Adipose tissue (tissue), 3 donors: ENCODE data around the gene SLC34A1. TPM values are rescaled to one million over a fixed set of nuclear protein-coding genes. Genes with fewer than 3 reads are reported as not detected.
"Not testable (repeated sequence)": the region's sequence is repeated elsewhere in the genome, so short reads cannot be mapped to it uniquely, and the experiment has no call there.

ENCODE experiments used
- H3K27ac ChIP-seq: one replicate; pipeline ENCODE4 v1.5.1; 2013; ENCODE audit warnings: low read depth, low read length
- WGBS, 3 donors: extraction: QIAGEN DNeasy Blood & Tissue Kit; methylation state at CpG; one replicate each; pipeline ENCODE4 v1.1.7; 2013; 5-methylcytosine and 5-hydroxymethylcytosine counted together
- polyA plus RNA-seq, 3 donors: library from polyadenylated mRNA; stranded (reverse); fragments of 200-250 nt; gene quantifications; one replicate each; pipeline ENCODE4 v1.2.3, GENCODE V29; 2013
- donor health status: healthy with polysubstance abuse.
- donor health status: Bipolar disorder and iron deficiency.
- donor health status: healthy.

Gene SLC34A1
- polyA plus RNA-seq, 3 donors = not detected

DNA sequence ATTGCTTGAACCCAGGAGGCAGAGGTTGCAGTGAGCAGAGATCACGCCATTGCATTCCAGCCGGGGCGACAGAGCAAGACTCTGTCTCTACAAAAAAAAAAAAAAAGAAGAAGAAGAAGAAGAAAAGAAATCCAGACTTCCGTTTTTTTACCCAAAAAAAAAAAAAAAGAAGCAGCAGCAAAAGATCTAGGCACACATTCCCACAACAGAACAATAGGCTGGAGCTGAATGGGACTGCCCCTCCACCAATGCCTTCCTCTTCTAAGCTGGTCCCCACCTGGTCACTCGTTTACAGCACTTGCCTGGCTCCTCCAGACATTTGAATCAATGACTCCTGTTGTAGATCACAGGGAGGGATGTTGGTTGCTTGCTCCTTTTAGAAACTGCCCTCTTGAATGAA, 31.1 kb upstream of the SLC34A1 start:
- H3K27ac ChIP-seq = no peak overlapping the region
- WGBS, 3 donors = 56 to 78% (median 68%) methylated on average over 3 to 5 of the region's 5 CpGs

DNA sequence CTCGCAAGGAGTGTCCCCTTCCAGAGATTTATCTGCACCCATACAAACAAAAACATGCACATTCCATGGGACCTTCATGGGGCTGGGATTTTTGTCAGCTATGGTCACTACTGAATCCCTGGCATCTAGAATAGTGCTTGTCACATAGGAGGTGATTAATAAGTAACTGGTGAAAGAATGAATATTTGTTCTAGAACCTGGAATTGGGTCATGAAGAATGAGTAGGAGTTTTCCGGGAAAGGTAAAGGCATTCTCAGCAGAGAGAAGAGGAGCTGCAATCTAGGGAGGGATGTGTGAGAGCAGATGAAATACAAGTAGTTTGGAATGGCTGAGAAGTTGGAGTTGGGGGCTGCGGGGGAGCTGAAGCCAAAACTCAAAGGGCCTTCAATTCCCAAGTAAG, 30.0 kb upstream of the SLC34A1 start:
- H3K27ac ChIP-seq = no peak overlapping the region
- 88 to 93% (median 89%) methylated on average over 3 of the region's 3 CpGs for WGBS, 3 donors

DNA sequence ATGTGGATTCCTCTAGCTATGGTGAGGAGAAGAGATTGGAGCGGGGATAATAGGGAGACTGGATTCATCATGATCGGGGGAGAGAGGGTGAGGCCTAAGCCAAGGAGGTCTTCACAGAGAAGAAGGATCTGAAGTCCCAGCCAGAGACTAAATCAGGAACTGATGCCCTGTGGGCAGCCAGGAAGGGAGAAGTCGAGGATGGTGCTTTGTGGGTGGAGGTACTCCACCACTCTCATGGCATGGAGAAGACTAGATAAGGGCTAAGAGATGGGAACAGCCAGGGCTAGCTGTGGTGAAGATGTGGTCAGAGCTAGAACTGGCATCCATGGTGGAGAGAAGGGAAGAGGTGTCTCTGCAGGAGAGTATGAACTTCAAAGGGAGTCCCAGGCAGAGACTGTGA, 29.5 kb upstream of the SLC34A1 start:
- WGBS, 3 donors = 69 to 75% (median 70%) methylated on average over 3 of the region's 3 CpGs
- no peak overlapping the region for H3K27ac ChIP-seq

DNA sequence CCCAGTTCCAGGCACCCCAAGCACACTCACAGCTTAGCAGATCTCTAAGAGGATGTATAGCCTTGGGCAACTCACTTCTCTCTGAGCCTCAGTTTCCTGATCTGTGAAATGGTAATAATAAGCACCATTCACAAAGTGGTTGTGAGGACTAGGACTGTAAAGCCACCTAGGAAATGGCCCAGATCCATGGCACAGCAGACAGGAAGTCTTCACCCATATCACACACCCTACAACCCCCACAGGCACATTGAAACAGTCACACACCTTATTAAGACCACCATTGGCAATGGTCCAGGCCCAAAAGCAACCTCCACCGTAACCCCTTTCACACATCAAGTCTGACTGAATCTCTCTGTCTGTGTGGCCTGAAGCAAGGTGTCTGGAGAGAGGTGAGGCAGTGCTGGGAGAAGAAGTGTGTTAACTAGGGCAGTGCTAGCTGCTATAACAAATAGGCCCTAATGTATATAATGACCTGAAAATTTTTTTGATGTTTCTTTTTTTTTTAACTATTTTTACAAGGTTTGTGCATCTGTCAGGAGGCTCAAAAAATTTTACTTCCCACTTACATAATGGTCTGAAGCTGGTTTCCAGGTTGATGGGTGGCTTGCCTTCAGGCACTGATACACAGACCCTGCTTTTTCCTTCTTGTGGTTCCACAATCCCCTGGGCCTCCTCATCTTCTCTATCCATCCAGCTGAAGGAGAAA, 28.9 kb upstream of the SLC34A1 start:
- 86 to 91% (median 87%) methylated on average over 1 of the region's 1 CpG for WGBS, 3 donors

DNA sequence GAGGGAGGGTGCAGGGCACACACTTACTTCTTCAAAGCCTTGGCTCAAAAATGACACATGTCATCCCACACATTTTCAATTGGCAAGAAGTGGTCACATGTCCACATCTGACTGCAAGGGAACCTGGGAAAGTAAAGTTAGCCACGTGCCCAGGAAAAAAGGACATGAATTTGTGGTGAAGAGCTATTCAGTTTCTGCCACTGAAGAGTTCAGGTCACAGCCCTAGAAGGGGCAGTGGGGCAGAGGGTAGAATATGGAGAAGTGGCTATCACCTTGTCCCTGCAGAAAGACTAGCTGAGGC, 28.4 kb upstream of the SLC34A1 start:
- 4 to 27% (median 20%) methylated on average over 1 of the region's 1 CpG for WGBS, 3 donors
- H3K27ac ChIP-seq = no peak overlapping the region

More for the DNA sequence above, 28.9 kb upstream of the SLC34A1 start:
- H3K27ac ChIP-seq = no peak overlapping the region

DNA sequence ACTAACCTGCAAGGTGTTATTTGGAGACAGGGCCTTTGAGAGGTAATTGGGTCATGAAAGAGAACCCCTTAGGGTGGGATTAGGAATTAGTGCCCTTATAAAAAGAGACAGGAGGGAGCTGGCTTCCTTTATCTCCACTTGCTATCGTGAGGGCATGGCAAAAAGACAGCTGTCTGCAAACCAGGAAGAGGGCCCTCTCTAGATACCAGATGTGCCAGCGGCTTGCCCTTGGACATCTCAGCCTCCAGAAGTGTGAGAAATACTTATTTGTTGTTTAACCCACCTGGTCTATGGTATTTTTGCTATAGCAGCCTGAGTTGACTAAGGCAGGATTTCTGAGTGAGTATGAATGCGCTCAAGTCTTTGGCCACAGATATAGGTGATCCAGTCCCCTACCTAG, 27.5 kb upstream of the SLC34A1 start:
- no peak overlapping the region for H3K27ac ChIP-seq
- 60 to 72% (median 69%) methylated on average over 3 of the region's 3 CpGs for WGBS, 3 donors

DNA sequence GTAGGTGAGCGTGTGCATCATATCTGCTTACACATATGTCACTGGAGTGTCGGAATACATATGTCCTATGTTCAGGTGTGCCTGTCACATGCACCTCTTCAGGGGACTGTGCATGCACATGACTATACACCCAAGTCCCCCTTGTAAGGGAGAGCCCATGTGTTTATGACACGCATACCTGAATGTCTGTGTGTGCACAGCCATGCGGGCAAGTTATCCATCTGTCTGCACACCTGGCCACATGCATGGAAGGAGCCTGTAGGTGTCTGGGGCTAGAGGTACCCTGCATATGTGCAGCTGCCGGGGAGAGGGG, 27.1 kb upstream of the SLC34A1 start:
- no peak overlapping the region for H3K27ac ChIP-seq
- WGBS, 3 donors = 70 to 81% (median 74%) methylated on average over 5 of the region's 5 CpGs

DNA sequence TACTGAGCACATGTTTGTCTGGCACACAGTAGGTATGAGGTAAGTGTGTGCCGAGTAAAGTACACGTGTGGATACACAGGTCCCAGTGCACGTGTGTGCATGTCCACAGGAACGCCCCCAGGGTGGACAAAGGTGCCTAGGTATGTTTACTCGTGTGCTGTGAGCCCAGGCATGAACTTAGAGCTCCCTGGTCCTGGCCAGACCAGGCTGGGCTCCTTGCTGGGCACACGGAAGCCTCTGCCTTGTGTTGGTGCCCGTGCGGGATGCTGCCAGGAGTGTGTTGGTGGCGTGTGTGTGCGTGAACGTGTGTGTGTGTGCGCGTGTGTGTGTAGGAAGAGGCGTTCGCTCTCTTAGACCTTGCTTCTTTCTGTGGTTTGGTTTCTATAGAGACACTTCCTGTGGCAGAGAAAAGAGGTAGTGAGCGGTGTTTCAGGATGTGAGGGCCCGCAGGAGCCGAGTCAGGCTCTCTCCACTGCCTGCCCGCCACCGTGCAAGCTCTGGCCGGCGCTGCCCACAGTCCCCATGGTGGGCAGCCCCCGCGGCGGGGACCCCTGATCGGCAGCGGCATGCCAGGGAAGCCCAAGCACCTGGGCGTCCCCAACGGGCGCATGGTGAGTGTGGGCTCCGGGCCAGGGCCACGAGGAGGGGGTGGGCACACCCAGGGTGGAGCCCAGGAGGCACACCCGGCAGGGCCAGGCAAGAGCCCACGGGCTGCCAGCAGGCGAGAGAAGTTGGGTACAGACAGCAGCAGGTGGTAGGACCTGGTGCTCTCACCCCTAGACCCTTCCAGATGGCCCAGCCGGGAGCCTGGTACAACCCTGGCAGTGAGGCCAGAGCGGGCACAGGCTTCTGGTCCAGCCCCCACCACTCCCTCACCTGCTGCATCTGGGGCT, 26.5 kb upstream of the SLC34A1 start, which contains the start of gene RGS14:
Gene RGS14, plus strand, starts transcription at position 466 of the 893 bp plus-strand sequence. Its CDS starts 101 bp downstream, at position 567.
- 20 to 55% (median 24%) methylated on average over 36 to 37 of the region's 37 CpGs for WGBS, 3 donors
- no peak within 1 kb of the TSS for H3K27ac ChIP-seq

DNA sequence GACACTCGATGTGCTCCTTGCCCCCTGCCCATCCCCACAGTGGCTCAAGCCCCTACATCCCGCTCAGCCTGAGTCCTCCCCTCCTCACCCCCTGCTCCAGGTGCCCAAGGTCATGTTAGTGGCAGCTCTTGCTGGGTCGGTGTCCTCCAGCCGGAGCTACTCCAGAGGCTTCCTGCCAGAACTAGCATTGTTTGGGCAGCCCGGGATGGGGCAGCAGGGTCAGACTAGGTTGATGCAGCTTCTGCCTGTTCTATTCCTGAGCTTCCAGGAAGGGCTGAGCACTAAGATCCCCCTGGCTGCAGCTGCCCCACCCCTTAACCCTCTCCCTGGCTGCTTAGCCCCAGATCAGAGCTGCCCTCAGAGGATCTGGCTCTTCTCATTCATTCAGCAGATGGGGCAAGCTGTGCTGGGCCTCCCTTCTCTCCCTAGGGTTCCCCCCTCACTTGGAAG, 25.8 kb upstream of the SLC34A1 start:
- no peak overlapping the region for H3K27ac ChIP-seq
- WGBS, 3 donors = 25 to 28% (median 27%) methylated on average over 5 of the region's 5 CpGs

DNA sequence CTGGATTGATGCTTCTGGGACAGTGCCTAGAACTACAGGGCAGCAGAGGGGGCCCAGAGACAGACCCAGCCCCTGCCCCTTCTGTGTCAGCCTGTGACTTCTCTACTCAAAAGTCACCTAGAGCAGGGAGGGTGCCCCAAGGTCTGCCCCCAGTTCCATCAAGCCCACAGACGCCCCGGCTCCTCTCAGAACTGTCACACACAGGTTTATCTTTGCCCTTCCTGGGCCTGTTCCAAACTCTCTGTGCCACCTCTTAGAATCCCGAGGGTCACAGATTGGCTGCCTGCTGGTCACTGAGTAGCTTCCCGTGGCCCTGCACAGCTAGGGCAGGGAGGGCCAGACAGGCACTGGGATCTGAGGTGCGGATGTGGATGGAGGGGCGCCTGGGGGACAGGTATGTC, 24.8 kb upstream of the SLC34A1 start:
- WGBS, 3 donors = 75 to 87% (median 85%) methylated on average over 6 of the region's 6 CpGs
- no peak overlapping the region for H3K27ac ChIP-seq

DNA sequence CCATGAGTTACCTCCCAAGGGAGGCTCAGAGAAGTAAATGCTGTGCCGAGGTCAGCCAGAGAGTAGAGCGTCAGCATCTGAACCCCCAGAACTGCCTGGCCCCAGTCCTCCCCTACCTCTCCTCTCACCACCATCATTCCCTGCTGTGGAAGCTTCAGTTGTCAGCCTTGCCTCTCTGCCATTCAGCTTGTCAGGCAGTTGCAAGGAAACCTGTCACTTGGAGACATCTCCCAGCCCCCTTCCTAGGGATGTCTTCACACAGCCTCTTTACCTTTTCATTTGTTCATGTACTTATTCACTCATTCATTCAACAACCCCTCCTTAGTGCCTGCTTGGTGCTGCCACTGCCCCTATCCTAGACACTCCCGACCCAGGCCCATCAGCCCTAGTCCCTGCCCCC, 24.4 kb upstream of the SLC34A1 start:
- no peak overlapping the region for H3K27ac ChIP-seq
- WGBS, 3 donors = 83 to 89% (median 83%) methylated on average over 3 of the region's 3 CpGs

DNA sequence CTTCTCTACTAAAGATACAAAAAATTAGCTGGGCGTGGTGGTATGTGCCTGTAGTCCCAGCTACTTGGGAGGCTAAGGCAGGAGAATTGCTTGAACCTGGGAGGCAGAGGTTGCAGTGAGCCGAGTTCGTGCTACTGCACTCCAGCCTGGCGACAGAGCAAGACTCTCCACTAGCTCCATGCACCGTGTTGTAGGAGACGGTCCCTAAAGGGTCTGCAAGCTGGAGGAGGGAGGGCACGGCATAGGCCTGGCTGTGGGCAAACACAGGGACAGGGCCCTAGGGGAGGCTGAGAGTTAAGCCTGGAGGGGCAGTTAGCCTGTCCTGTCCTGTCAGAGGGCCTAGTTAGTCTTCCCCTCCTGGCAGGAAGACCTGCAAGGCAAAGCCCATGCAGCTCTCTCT, 23.5 kb upstream of the SLC34A1 start:
- WGBS, 3 donors = 84 to 91% (median 90%) methylated on average over 7 of the region's 7 CpGs
- H3K27ac ChIP-seq = not testable (repeated sequence)

DNA sequence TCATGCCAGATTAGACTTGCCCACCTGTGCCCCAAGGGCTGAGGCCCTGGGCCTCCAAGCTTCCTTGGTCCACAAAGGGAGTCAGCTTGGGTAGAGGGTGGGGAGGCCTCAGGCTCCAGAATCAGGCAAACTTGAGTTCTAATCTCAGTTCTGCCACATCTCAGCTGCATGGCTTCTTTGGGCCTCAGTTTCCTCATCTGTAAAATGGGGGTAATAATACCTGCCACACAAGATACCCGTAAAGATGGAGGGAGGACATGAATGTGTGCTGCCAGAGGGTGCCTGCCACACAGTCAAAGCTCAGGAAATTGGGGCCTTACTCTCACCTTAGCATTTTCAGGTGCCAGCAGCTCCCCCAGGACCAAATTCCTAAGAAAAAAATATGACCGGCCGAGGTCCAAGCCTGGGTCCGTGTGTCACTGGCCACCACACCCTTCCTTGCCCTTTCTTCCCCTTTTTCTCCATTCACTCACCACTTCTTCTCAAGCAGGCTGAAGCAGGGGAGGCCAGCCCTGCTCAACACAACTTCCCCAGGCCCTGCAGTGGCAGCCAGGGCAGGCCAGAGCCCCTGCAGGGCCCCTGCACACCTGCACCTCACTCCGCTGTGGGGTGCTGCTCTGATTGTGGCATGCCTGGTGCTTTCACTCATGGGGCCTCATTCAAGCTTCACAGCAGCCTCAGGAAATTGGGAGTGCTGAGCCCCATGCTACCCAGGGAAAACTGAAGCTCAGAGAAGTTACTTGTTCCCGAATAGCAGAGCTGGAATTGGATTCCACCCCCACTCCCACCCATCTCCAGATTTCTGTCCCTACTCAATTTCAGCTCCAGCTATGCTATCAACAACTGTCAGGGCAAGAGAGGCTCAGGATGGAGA, 22.6 kb upstream of the SLC34A1 start:
- no peak overlapping the region for H3K27ac ChIP-seq
- 55 to 88% (median 56%) methylated on average over 6 of the region's 6 CpGs for WGBS, 3 donors

DNA sequence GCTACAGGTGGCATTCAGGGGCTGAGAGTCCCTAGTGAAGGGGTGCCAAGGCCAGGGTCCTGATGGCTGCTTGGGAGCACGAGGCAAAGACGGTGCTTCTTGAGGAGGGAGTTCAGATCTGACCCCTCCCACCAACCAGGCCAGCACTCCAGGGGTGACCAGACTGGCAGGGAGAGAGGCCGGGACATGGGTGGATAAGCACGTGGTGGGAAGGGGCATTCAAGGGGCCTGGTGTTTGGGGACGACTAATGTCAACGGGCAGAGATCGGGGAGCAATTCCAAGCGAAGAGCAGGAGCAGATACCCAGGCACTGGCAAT, 22.0 kb upstream of the SLC34A1 start:
- no peak overlapping the region for H3K27ac ChIP-seq
- 59 to 88% (median 60%) methylated on average over 8 of the region's 8 CpGs for WGBS, 3 donors

DNA sequence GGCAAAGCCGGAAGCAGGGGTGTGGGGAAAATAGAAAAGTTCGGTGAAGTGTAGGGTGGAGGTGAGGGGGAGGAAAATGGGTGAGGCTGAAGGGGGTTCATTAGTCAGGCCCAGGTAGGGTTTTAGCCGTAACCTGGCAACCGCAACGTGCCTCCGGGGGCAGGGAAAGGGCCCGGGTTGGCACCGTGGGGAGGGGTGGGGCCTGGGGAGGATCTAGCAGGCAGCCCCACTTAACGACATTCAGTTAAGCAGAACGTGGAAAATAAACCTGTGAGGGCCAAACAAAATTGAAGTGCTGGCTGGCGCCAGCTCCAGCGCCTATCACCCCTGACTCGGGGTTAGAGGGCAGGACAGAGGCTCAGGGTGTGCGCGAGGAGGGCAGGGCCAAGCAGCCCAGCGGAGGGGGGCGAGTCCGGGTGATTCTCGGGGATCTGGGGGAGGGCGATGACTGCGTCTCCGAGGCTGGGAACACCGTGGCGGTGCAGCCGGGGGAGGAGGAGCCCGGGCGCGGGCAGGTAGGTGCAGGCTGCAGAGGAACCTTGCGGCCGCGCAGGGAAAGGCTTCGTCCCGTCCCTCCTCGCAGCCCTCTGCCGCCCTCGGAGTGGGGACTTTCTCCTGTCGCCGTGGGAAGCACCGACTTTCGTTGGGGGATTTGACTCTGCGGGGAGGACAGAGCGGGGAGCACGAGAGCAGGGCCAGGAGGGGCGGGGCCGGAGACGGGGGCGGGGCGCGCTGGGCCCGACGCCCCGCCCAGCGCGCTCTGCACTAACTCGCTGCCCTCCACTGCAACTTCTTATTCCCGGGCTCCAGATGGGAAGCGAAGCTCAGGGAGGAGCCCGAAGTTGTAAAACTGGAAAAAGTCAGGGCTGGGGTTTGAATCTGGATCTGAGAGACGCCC, 21.4 kb upstream of the SLC34A1 start:
- no peak overlapping the region for H3K27ac ChIP-seq
- WGBS, 3 donors = 6 to 10% (median 9%) methylated on average over 54 to 59 of the region's 59 CpGs

DNA sequence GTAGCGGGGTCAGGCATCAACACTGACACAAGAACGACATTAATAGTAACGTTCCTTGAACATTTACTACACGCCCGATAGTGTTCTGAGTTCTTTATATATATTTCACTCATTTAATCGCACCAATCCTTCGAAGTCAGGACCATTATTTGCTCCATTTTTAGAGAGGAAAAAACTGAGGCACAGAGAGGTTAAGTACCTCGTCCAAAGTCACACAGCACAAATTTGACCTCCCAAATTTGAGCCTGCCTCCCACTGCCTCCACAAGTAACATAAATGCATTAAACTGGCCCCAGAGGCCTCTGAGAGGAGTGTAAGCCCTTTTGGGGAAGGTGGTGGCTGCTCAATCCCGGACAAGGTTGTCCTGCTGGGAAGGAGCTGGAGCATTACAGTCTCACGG, 20.7 kb upstream of the SLC34A1 start:
- 34 to 50% (median 42%) methylated on average over 10 of the region's 10 CpGs for WGBS, 3 donors
- H3K27ac ChIP-seq = no peak overlapping the region

DNA sequence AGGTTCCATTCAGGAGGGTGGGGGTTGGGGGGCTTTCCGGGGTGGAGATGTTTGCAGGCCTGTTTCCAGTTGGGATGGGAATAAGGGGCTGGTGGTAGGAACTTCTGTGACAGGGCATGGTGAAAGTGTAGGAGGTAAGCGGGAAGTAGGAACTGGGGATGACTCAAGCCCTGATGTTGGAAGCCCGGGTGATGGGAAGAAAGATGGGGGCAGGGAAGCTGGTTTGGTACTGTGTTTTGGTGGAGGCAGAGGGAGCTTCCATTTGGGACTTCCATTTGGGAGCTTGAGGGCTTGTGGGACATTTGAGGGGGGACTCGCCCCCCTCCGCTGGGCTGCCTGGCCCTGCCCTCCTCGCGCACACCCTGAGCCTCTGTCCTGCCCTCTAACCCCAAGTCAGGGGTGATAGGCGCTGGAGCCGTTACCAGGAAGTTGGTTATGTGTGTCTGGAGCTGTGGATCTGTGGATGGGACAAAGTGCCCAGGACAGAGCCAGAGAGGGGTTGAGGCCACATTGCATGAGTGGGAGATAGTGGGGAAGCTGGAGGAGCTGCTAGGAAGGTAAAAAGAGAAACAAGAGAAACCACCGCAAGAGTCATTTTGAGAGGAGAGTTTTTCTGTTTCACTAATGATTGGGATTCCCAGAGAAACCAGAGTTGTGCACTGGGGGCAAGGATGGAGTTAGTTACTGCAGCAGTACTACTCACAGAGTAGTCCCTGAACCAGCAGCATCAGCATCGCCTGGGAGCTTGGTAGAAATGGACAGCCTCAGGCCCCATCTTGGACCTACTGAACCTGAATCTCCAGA, 19.9 kb upstream of the SLC34A1 start:
- no peak overlapping the region for H3K27ac ChIP-seq
- 81 to 88% (median 82%) methylated on average over 11 of the region's 11 CpGs for WGBS, 3 donors
